GM21717 (cell line): ENCODE data around the gene LPP.
"Not testable (repeated sequence)": the region's sequence is repeated elsewhere in the genome, so short reads cannot be mapped to it uniquely, and the experiment has no call there.

Experiments
- ATAC-seq: cut with Tn5 transposase; IDR thresholded peaks from one replicate; pipeline ENCODE4 v1.9.1; 2021; ENCODE audit warnings: mild to moderate bottlenecking, moderate library complexity; ENCODE audit not compliant: unreplicated experiment

The LPP gene

GRCh38 chr3:188154014-188154808 is at the start of gene LPP:
LPP (plus strand) TSS chr3:188154157; CDS start chr3:188406121, 251,964 bp downstream.
- peak; percentile 82 for ATAC-seq

- ATAC-seq, result no peak
Measured at GRCh38 chr3:188106006-188106405, 48.0 kb upstream of the LPP start.

- no peak for ATAC-seq
Measured at GRCh38 chr3:188106454-188106853, 47.5 kb upstream of the LPP start.

GRCh38 chr3:188106887-188107830 is 46.8 kb upstream of the LPP start:
- ATAC-seq, result no peak

GRCh38 chr3:188108703-188109412 is 45.1 kb upstream of the LPP start:
- no peak for ATAC-seq

GRCh38 chr3:188111002-188111584 is 42.9 kb upstream of the LPP start:
- no peak for ATAC-seq

GRCh38 chr3:188113756-188114155 is 40.2 kb upstream of the LPP start:
- no peak for ATAC-seq

- no peak for ATAC-seq
Measured at GRCh38 chr3:188119846-188120245, 34.1 kb upstream of the LPP start.

GRCh38 chr3:188122571-188123169 is 31.3 kb upstream of the LPP start:
- no peak for ATAC-seq

- ATAC-seq, result no peak
Measured at GRCh38 chr3:188123170-188123905, 30.6 kb upstream of the LPP start.

- no peak for ATAC-seq
Measured at GRCh38 chr3:188124184-188124583, 29.8 kb upstream of the LPP start.

- no peak for ATAC-seq
Measured at GRCh38 chr3:188125076-188125475, 28.9 kb upstream of the LPP start.

- no peak for ATAC-seq
Measured at GRCh38 chr3:188126276-188126675, 27.7 kb upstream of the LPP start.

- ATAC-seq, result no peak
Measured at GRCh38 chr3:188126934-188127333, 27.0 kb upstream of the LPP start.

GRCh38 chr3:188128905-188129304 is 25.1 kb upstream of the LPP start:
- no peak for ATAC-seq

GRCh38 chr3:188131023-188131422 is 22.9 kb upstream of the LPP start:
- ATAC-seq, result not testable (repeated sequence)

GRCh38 chr3:188133219-188133618 is 20.7 kb upstream of the LPP start:
- no peak for ATAC-seq

- no peak for ATAC-seq
Measured at GRCh38 chr3:188133646-188134045, 20.3 kb upstream of the LPP start.

- ATAC-seq, result no peak
Measured at GRCh38 chr3:188134079-188134478, 19.9 kb upstream of the LPP start.

GRCh38 chr3:188134856-188135255 is 19.1 kb upstream of the LPP start:
- no peak for ATAC-seq
